Stimulated activated CD8-positive, alpha-beta memory T cell treated with anti-CD3 and anti-CD28 coated beads, Interleukin-7, amount 100 ng/mL, for 4 hours (primary cell): ENCODE results near the gene SMARCA4.
"Not testable (repeated sequence)": the region's sequence is repeated elsewhere in the genome, so short reads cannot be mapped to it uniquely, and the experiment has no call there.

Experiments used
- DNase-seq, 2 donors: peaks; one replicate each; pipeline ENCODE4 v3.0.0-alpha.2; 2020; ENCODE audit warnings: low read depth in 2 of 2

SMARCA4 gene

DNA sequence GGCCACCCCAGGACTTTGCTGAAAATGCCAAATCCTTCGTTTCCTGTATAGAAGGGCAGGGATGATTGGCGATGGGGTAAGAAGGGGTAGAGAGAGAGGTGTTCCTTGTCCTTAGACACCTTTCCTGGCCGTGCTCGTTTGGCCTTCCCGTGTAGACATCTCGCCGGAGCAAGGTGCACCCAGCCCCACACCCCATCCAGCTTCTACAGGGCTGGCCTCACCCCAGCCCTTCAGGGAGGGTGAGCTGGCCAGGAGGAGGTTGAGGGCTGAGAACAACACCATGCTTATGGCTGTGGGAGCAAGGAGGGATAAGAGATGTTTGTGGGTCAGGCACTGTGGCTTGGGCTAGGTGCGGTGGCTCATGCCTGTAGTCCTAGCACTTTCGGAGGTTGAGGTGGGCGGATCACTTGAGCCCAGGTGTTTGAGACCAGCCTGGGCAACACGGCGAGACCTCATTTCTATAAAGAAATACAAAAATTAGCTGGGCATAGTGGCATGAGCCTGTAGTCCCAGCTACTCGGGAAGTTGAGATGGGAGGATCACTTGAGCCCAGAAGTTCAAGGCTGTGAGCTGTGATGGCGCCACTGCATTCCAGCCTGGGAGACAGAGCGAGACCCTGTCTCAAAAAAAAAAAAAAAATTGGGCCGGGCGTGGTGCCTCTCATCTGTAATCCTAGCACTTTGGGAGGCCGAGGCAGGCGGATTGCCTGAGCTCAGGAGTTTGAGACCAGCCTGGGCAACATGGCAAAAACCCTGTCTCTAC is 15.5 kb downstream of the SMARCA4 start:
- no peak for DNase-seq

DNA sequence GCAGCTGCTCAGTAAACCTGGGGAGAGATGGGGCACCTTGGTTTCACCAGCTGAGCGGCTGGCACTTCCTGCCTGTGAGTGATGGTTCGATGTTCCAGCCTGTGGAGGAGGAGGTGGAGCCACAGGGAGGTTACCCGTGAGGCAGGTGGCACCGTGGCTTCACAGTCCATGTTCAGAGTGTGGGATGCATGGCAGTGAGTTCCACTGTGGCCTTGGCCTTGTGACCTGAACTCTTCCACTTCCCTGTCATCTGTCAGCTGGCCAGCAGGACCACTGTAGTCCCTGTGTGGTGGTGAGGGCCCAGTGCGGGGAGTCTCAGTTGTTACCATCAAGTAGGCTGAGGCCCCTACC is 16.9 kb downstream of the SMARCA4 start:
- DNase-seq = no peak

DNA sequence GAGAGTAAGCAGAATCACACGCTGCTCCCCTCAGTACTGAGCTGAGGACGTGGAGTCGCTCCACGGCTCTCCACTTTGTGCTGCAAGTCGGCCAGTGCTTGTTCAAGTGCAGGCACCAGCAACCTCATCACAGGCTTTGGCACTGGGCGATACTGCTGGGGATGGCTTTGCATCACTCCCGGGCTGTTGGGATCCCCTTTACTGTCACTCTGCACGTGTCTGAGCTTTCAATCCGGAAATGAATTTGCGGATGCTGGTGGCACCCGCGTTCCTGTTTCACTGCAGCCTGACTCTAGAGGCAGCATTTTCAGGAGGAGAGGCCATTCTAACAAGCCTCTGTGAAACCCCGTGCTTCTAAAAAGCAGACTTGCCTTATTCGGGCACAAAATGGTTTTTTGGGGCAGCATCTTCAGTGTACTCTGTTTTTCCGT is 19.1 kb downstream of the SMARCA4 start:
- DNase-seq = no peak

DNA sequence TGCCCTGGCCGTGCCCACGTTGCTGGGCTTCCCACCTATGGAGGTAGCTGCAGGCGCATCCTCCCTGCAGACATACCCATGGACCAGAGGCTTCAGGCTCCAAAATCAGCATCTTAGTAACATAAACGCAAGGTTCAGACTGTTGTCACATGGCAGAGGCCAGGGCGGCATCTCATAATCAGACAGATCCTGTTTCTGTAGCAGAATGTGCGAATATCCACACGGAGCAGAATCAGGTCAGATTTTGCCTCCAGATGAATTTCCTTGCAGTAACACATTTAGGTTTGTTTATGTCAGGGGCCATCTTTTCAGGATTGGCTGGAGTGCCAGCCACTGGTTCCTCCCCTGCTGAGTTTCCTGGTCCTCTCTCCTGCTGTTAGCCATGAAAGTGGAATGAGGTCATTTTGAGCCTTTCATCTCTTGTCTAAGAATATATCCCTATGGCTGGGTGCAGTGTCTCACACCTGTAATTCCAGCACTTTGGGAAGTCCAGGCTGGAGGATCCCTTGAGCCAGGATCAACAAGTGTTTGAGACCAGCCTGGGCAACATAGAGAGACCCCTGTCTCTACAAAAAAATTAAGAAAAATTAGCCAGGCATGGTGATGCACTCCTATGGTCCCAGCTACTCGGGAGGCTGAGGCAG is 20.5 kb downstream of the SMARCA4 start:
- DNase-seq = no peak

DNA sequence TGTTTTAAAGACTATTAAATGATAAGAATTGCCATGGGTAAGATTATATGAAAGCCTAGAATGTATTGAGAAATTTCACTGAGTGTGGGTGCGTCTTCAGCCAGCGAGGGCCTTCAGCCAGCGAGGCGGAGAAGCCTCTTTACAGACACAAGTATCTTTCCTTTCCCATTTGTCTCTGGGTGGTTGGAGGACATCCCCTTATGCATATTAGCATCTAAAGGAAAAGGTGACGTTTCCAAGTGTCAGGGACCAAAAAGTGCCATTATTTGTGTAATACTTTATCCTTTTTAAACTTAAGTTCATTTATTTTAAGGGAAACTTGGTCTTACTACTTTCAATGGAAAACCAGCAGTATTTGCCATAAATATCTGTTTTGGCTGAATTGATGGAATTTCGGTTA is 22.2 kb downstream of the SMARCA4 start:
- no peak for DNase-seq

DNA sequence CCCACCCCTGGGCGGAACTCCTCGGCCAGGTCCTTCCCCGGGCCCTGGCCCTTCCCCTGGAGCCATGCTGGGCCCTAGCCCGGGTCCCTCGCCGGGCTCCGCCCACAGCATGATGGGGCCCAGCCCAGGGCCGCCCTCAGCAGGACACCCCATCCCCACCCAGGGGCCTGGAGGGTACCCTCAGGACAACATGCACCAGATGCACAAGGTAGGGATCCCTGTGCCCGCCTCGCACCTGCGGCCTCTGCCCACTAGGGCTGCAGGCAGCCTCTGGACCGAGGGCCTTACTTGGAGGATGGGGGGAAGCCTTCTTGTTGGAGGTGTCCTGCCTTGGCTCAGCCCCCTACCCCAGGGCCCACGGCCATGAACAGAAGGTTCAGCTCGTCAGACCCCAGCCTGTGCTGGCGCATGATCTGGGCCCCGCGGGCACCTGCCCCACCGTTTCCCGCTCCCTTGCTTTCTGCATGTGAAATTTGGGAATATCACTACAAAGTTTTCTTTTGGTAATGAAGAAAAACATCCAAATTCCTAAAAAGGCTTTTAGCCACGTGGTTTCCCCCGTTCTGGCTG is 23.4 kb downstream of the SMARCA4 start:
- DNase-seq = no peak

DNA sequence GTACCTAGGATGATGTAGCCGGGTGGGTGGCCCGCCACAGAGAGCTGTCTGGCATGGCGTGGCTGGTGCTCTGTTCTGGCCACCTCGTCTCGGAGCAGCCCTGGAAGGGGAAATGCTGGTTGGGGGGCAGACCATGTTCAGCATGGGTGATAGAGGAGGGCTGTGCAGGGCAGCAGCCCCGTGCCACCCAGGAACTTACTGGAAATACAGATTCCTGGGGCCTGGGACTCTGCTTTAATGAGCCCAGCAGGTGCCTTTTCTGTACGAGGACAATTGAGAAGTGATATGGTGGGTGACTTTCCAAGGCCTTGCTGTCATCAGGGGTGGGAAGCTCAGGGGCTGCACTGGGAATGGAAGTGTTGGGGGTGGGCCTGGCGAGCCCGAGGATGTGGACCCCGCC is 24.7 kb downstream of the SMARCA4 start:
- no peak for DNase-seq

DNA sequence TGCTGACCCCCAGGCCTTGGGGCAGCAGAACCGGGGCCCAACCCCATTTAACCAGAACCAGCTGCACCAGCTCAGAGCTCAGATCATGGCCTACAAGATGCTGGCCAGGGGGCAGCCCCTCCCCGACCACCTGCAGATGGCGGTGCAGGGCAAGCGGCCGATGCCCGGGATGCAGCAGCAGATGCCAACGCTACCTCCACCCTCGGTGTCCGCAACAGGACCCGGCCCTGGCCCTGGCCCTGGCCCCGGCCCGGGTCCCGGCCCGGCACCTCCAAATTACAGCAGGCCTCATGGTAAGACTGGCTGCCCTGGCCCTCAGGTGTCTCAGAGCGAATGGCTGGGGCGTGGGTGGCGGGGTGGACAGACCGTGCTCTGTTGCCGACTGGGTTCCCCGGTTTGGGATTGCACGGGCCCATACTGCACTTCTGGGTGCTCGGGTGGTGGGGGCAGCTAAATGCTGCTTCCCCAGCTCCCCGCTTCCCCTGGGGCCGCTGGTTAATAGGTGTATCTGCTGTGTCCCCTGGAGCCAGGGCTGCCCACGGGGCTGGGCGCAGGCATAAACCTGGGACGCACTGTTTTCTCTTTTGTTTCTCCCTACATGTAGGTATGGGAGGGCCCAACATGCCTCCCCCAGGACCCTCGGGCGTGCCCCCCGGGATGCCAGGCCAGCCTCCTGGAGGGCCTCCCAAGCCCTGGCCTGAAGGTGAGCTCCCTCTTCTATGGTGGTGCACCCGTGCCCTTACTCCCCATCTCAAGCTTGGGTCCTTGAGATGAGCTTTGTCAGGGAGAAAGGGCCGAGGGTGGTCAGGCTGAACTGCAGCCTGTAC is 25.7 kb downstream of the SMARCA4 start:
- no peak for DNase-seq

DNA sequence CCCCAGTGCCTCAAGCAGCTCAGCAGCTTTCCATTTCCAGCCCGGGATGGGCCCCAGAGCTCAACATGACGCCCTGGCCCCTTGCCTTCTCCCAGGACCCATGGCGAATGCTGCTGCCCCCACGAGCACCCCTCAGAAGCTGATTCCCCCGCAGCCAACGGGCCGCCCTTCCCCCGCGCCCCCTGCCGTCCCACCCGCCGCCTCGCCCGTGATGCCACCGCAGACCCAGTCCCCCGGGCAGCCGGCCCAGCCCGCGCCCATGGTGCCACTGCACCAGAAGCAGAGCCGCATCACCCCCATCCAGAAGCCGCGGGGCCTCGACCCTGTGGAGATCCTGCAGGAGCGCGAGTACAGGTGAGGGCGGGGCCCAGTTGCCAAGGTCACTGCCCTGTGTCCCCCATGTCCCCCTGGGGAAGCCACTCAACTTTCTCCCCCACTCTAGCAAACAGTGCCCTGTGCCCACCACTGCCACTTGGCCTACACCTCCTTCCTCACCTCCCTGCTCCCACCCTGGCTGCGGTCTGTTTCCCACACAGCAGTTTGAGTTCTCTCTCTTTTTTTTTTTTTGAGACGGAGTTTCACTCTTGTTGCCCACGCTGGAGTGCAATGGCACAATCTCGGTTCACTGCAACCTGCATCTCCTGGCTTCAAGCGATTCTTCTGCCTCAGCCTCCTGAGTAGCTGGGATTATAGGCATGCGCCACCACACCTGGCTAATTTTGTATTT is 26.9 kb downstream of the SMARCA4 start:
- no peak for DNase-seq

DNA sequence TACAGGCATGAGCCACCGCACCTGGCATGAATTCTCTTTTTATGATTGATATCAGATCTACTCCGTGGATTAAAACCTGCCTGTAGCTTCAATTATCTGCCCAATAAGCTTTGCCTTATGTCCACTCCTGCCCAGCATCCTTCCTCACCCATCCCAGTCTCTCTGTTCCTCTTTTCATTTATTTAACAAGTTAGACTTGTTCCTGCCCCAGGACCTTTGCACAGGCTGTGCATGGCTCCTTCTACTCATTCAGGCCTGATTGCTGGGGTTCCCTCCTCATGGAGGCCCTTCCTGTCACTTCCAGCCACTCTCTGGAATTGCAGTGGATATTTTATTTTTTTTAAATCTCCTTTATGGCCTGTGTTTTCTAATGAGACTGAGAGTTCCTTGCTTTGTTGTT is 27.6 kb downstream of the SMARCA4 start:
- DNase-seq = no peak

DNA sequence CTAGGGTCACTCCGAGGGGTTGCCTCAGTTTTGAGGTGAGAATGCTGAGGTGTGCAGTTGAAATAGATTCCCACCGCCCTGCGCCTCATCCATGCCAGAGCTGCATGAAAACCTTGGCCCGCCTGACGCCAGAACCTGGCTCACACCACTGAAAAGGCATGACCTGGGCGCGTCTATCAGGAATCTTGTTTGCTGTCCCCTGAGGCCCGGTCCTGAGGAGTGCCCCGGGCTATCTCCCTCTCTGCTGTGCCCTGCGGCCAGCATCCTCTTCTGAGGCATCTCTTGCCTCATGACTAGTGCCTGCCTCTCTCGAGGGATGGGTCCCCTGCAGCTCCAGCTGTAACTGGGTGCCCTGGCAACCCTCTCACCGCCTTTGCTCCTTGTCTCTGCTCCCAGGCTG is 28.1 kb downstream of the SMARCA4 start:
- no peak for DNase-seq

DNA sequence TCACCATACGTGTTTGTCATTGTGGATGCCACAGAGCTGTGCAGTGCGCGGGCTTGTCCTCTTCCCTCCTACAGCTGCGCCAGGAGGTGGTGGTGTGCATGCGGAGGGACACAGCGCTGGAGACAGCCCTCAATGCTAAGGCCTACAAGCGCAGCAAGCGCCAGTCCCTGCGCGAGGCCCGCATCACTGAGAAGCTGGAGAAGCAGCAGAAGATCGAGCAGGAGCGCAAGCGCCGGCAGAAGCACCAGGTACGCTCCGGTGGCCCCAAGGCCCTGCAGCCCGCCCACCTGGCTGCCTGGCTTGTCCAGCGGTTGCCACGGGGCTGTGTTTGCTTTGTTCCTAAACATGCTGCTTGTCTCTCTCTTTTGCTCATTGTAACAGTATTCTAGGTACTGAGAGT is 30.2 kb downstream of the SMARCA4 start:
- no peak for DNase-seq

DNA sequence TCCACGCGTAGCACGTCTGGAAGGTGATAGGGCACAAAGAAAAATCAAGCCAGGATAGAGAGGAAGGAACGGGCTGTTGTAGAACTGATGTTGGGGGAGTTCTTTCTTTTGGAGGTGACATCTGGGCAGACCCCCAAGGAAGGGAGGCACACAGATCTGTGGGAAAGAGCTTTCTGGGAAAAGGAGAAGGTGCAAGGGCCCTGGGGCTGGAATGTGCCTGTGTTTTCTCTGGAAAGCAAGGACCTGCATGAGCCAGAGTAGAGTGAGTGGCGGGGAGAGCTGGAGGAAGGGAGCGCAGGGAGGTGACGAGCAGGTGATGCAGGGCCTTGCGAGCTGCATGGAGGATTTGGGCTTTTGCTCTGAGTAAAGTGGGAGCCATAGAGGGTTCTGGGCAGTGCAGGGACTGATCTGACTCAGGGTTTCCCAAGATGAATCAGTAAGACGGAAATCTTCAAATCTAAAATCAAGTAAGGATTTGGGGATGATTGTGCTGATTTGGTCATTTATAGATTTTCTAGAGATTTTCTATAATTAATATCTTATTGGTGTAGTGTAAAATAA is 30.8 kb downstream of the SMARCA4 start:
- DNase-seq = no peak

DNA sequence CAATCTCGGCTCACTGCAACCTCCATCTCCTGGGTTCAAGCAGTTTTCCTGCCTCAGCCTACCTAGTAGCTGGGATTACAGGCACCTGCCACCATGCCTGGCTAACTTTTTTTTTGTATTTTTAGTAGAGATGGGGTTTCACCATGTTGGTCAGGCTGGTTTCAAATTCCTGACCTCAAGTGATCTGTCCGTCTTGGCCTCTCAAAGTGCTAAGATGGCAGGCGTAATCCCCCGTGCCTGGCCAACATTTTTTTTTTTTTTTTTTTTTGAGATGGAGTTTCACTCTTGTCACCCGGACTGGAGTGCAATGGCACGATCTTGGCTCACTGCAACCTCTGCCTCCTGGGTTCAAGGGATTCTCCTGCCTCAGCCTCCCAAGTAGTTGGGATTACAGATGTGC is 31.3 kb downstream of the SMARCA4 start:
- DNase-seq = not testable (repeated sequence)

DNA sequence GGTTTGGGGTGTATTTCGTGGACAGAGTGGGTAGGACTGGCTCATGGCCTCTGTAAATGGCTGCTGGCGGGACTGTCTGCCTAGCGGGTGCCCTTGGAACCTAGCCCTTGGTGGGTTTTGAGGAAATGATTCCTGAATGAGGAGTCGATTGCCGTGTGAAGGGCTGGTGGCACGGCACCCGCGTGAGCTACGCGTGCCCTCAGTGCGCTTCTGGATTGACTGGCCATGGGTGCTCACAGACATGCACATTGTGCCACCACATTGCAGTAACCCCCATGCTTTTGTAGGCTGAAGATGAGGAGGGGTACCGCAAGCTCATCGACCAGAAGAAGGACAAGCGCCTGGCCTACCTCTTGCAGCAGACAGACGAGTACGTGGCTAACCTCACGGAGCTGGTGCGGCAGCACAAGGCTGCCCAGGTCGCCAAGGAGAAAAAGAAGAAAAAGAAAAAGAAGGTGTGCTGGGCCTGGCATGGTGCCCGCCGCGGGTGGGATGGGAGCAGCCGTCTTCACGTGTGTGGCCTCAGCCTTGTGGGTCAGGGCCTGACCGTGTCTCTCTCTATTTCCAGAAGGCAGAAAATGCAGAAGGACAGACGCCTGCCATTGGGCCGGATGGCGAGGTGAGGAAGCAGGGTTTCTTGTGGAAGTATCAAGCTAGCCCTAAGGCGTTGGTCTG is 35.2 kb downstream of the SMARCA4 start:
- DNase-seq = no peak

DNA sequence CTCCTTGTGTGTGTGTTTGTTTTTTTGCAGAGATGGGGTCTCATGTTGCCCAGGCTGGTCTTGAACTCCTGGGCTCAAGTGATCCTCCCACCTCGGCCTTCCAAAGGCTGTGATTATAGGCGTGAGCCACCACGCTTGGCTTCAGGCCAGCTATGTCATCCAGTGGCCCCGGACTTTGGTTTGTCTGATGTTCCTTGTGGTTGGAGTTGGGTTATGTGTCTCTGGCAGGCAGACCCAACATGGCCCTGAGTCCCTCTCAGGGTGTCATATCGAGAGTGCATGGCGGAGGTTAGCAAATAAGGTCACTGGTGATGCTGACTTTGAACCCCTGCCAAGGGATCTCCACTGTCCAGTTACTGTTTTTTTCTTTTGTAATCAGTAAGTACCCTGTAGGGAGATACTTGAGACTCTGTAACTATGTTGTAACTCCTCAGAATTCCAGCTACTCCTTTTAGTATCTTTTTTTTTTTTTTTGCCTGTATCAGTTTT is 37.3 kb downstream of the SMARCA4 start:
- DNase-seq = no peak

DNA sequence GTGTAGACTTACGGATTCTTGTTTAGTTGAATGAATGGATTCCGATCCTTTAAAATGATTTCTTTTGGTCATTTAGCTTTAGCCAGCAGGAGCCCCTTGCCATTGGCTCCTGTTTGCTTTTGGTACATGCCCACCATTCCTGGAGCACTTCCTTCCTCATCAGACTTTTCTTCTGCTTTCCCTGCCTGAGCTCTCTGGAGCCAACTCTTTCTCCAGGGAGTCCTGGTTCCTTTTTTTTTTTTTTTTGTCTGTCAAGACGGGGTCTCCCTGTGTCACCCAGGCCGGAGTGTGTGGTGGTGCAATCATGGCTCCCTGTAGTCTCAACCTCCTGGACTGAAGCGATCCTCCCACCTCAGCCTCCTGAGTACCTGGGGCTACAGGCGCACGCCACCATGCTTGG is 37.8 kb downstream of the SMARCA4 start:
- no peak for DNase-seq

DNA sequence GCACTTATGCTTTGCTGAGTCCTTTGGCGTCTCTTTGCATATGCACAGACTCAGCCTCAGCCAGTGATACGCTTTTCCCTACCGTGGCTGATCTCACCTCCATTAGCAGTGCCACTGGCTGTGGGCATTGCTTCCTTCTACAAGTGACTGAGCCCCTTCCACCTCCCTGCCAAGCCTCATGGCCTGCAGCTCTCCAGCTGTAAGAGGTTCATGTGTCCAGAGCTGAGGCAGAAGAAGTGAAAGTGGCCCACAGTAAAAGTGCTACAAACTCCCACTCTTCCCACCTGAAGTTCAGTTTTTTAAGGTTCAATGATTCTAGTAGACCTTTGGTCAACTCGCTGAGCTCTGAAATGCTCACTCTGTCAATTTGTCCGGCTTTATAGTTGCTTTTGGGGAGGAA is 44.7 kb downstream of the SMARCA4 start:
- no peak for DNase-seq

DNA sequence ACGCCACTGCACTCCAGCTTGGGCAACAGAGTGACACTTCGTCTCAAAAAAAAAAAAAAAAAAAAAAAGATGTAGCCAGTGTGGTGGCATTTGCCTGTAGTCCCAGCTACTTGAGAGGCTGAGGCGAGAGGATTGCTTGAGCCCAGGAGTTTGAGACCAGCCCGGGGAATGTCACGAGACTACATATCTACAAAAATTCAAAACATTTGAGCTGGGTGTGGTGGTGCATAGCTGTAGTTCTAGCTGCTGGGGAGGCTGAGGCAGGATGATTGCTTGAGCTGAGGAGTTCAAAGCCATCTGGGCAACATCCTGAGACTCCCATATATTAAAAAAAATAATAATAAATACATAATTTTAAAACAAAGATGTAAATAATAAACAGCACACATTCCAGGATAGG is 46.6 kb downstream of the SMARCA4 start:
- DNase-seq = no peak

DNA sequence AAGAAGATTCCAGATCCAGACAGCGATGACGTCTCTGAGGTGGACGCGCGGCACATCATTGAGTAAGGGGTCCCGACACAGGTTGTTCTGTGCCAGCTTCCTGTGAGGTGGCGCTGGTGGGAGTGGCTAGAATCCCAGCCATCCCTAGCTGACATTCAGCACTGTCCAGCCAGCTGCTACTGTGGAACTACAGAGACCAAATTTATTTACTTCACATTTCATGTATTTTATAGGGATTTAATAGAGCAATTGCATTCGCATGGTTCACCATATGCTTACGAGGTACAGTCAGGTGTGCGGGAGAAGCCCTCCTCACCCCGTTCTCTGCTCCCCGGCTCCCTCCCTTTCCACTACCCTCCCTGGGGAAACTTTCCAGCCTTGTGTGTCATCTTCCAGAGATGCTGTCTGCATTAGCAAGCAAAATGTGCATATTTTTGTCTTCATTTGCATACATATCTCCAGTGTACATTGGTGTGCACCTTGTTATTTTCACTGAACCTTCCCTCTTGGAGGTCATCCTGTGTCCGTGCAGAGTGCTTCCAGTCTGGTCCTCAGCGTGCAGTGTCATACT is 47.2 kb downstream of the SMARCA4 start:
- DNase-seq = no peak
